GM12872 (cell line): Measurements from ENCODE around the gene CUL3.

Source experiments
- CTCF ChIP-seq: IDR thresholded peaks from 3 replicates; pipeline ENCODE4 v1.5.1; 2011; ENCODE audit warnings: low read depth, mild to moderate bottlenecking, low read length, moderate library complexity; ENCODE audit not compliant: insufficient read depth

The CUL3 gene

GRCh38 chr2:224546926-224547325 is 38.2 kb downstream of the CUL3 start:
- no peak for TF ChIP-seq CTCF

- no peak for TF ChIP-seq CTCF
Observed at GRCh38 chr2:224545884-224546644, 39.1 kb downstream of the CUL3 start.

- no peak for TF ChIP-seq CTCF
Observed at GRCh38 chr2:224543939-224544338, 41.2 kb downstream of the CUL3 start.

GRCh38 chr2:224538561-224539138 is 46.5 kb downstream of the CUL3 start:
- TF ChIP-seq CTCF, result no peak

- no peak for TF ChIP-seq CTCF
Observed at GRCh38 chr2:224532931-224533330, 52.2 kb downstream of the CUL3 start.

- no peak for TF ChIP-seq CTCF
Observed at GRCh38 chr2:224532441-224532840, 52.7 kb downstream of the CUL3 start.

- no peak for TF ChIP-seq CTCF
Observed at GRCh38 chr2:224528171-224528570, 57.0 kb downstream of the CUL3 start.
